GM12865 (cell line): Measurements from ENCODE around the gene AUNIP.

Experiments used
- DNase-seq: peaks from one replicate; pipeline ENCODE4 v3.0.0; 2010; ENCODE audit warnings: low read depth
- H3K4me3 ChIP-seq: 2 replicates; pipeline ENCODE4 v1.5.1; 2011; ENCODE audit warnings: mild to moderate bottlenecking, low read depth, low read length, control low read depth
- TF ChIP-seq, protein P1 (sequence below): IDR thresholded peaks from 2 replicates; pipeline ENCODE4 v1.5.1; 2011; ENCODE audit warnings: low read length, control low read depth, low read depth, inconsistent platforms; ENCODE audit not compliant: insufficient read depth; ENCODE audit errors: missing control alignments

Gene AUNIP

GRCh38 chr1:25785333-25786067 lies 73.8 kb downstream of the AUNIP start:
- DNase-seq, result no peak
- TF ChIP-seq, protein P1, sequence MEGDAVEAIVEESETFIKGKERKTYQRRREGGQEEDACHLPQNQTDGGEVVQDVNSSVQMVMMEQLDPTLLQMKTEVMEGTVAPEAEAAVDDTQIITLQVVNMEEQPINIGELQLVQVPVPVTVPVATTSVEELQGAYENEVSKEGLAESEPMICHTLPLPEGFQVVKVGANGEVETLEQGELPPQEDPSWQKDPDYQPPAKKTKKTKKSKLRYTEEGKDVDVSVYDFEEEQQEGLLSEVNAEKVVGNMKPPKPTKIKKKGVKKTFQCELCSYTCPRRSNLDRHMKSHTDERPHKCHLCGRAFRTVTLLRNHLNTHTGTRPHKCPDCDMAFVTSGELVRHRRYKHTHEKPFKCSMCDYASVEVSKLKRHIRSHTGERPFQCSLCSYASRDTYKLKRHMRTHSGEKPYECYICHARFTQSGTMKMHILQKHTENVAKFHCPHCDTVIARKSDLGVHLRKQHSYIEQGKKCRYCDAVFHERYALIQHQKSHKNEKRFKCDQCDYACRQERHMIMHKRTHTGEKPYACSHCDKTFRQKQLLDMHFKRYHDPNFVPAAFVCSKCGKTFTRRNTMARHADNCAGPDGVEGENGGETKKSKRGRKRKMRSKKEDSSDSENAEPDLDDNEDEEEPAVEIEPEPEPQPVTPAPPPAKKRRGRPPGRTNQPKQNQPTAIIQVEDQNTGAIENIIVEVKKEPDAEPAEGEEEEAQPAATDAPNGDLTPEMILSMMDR, result no peak
- no peak overlapping the region for H3K4me3 ChIP-seq

- DNase-seq, result no peak
- TF ChIP-seq, protein P1, result no peak
- H3K4me3 ChIP-seq, result no peak overlapping the region
Observed at GRCh38 chr1:25784575-25785051, 74.6 kb downstream of the AUNIP start.
